GM21723 (cell line): ENCODE data around the gene IQCN.

Experiments used
- ATAC-seq: cut with Tn5 transposase; IDR thresholded peaks from one replicate; pipeline ENCODE4 v1.9.1; 2021; ENCODE audit warnings: mild to moderate bottlenecking, moderate library complexity; ENCODE audit not compliant: unreplicated experiment

Gene IQCN

GRCh38 chr19:18274219-18274780, at the start of gene IQCN:
IQCN (minus strand) TSS chr19:18274452; CDS start chr19:18269478, 4,974 bp downstream.
- ATAC-seq = no peak

- peak; percentile 82 for ATAC-seq
Measured at GRCh38 chr19:18322759-18323460, 48.7 kb upstream of the IQCN start, which contains the start of gene LSM4. LSM4 (minus strand) TSS chr19:18323076; CDS start chr19:18323020, 56 bp downstream.

- no peak for ATAC-seq
Measured at GRCh38 chr19:18322318-18322758, 48.1 kb upstream of the IQCN start.

- ATAC-seq = no peak
Measured at GRCh38 chr19:18321734-18322102, 47.5 kb upstream of the IQCN start.

- ATAC-seq = no peak
Measured at GRCh38 chr19:18320865-18321733, 46.8 kb upstream of the IQCN start.

- ATAC-seq = no peak
Measured at GRCh38 chr19:18319591-18320135, 45.4 kb upstream of the IQCN start.

- no peak for ATAC-seq
Measured at GRCh38 chr19:18317961-18318800, 43.9 kb upstream of the IQCN start.

GRCh38 chr19:18313398-18313797, 39.1 kb upstream of the IQCN start:
- no peak for ATAC-seq

GRCh38 chr19:18312092-18312534, 37.9 kb upstream of the IQCN start:
- ATAC-seq = no peak

GRCh38 chr19:18311502-18312091, 37.3 kb upstream of the IQCN start:
- ATAC-seq = no peak

GRCh38 chr19:18310966-18311365, 36.7 kb upstream of the IQCN start:
- ATAC-seq = no peak

GRCh38 chr19:18310118-18310909, 36.1 kb upstream of the IQCN start:
- no peak for ATAC-seq

GRCh38 chr19:18309525-18310064, 35.3 kb upstream of the IQCN start:
- no peak for ATAC-seq

GRCh38 chr19:18308948-18309325, 34.7 kb upstream of the IQCN start:
- no peak for ATAC-seq

- no peak for ATAC-seq
Measured at GRCh38 chr19:18308051-18308947, 34.0 kb upstream of the IQCN start.

GRCh38 chr19:18307271-18307681, 33.0 kb upstream of the IQCN start:
- ATAC-seq = no peak

- no peak for ATAC-seq
Measured at GRCh38 chr19:18306888-18307260, 32.6 kb upstream of the IQCN start.
